Testis (tissue), 3 donors: ENCODE data around the gene ZNF814. TPM values are rescaled to one million over a fixed set of nuclear protein-coding genes. Genes with fewer than 3 reads are reported as not detected.
A peak's percentile ranks its signal among the peaks of the same experiment; 100 is the strongest.
"Not testable (repeated sequence)": the region's sequence is repeated elsewhere in the genome, so short reads cannot be mapped to it uniquely, and the experiment has no call there.

Experiments
- DNase-seq: peaks from one replicate; pipeline ENCODE4 v3.0.0-alpha.2; 2019
- H3K27ac ChIP-seq, 2 donors: fragments of 200-600 bp; sonication (generic); one replicate each; pipeline ENCODE4 v1.5.1; 2019
- H3K27me3 ChIP-seq: fragments of 200-600 bp; sonication (generic); one replicate; pipeline ENCODE4 v1.5.1; 2019
- H3K36me3 ChIP-seq: fragments of 200-600 bp; sonication (generic); one replicate; pipeline ENCODE4 v1.5.1; 2017; ENCODE audit warnings: low read depth; ENCODE audit errors: missing control alignments
- H3K4me1 ChIP-seq: fragments of 200-600 bp; sonication (generic); one replicate; pipeline ENCODE4 v1.5.1; 2019
- H3K4me3 ChIP-seq, 2 donors: fragments of 200-600 bp; sonication (generic); one replicate each; pipeline ENCODE4 v1.5.1; 2017 to 2019
- H3K9me3 ChIP-seq: fragments of 200-600 bp; sonication (generic); one replicate; pipeline ENCODE4 v1.5.1; 2017
- CTCF ChIP-seq, 3 experiments: fragments of 450-650 bp in 2 of 3; fragments of 200-600 bp in 1 of 3; sonication (generic) in 1 of 3; IDR thresholded peaks; one replicate each; pipeline ENCODE4 v1.5.1; 2016 to 2019; ENCODE audit warnings: antibody characterized with exemption in 3 of 3, mild to moderate bottlenecking in 2 of 3, moderate library complexity in 1 of 3
- POLR2A ChIP-seq: fragments of 450-650 bp; IDR thresholded peaks from one replicate; pipeline ENCODE4 v1.6.1; 2017; ENCODE audit warnings: antibody characterized with exemption, mild to moderate bottlenecking, moderate library complexity
- whole genome bisulfite sequencing, 2 donors: methylation state at CpG; one replicate each; pipeline ENCODE4 v1.1.5; 2018; 5-methylcytosine and 5-hydroxymethylcytosine counted together
- intact Hi-C: fragments of 100-400 bp; cut with DNase I; formaldehyde crosslinking; loops from one replicate; pipeline ENCODE4 v1.15.1; 2023; ENCODE audit warnings: low total_unique reads
- polyA plus RNA-seq: library from polyadenylated mRNA; stranded (reverse); fragments of 350-450 nt; fragmentation: Illumina TruSeq; extraction: RNeasy Lipid Tissue Mini Kit (QIAGEN cat#74804); gene quantifications from one replicate; pipeline ENCODE4 v1.2.3, GENCODE V29; 2014; ENCODE audit warnings: low read depth, low replicate concordance; ENCODE audit not compliant: insufficient read depth
- total RNA-seq, 2 donors: library from RNA; depleted of rRNA; stranded (reverse); fragments of >200 nt; gene quantifications; one replicate each; pipeline ENCODE4 v1.2.3, GENCODE V29; 2016

The ZNF814 gene
- total and polyA plus RNA-seq, 3 donors from 2014 or later = 21.8 to 54.8 (median 38.4) TPM

GRCh38 chr19:57830071-57830602 lies 58.7 kb downstream of the ZNF814 start, which contains the start of gene ZNF587B:
Gene ZNF587B, plus strand, starts transcription at chr19:57830299. Its CDS starts 230 bp downstream, at chr19:57830529.
- Histone ChIP-seq H3K4me1 (peaks cover 10% of the 10 kb centered on the region), H3K36me3 (no peaks in the 10 kb centered on the region), H3K27me3 (no peaks in the 10 kb centered on the region), H3K4me3 (peak within 1 kb of the TSS; percentile 27 to 58), H3K9me3 (no peaks in the 10 kb centered on the region), H3K27ac (peak within 1 kb of the TSS; percentile 50 to 64)
- WGBS, 2 donors = 15 to 22% methylated on average over 18 to 22 of the region's 22 CpGs
- TF ChIP-seq CTCF (IDR thresholded peaks at IDR 0.05) (peak in 2 of 3 experiments; percentile 38 to 42), POLR2A (no peak)
- intact Hi-C loops = no loop called here
- DNase-seq = peak; percentile 83

- H3K27ac ChIP-seq = peak overlapping the region; percentile 50 to 64
- DNase-seq = peak; percentile 55
- intact Hi-C loops = no loop called here
- H3K36me3 ChIP-seq = no peaks in the 10 kb centered on the region
- H3K9me3 ChIP-seq = no peaks in the 10 kb centered on the region
- peaks cover 10% of the 10 kb centered on the region for H3K4me1 ChIP-seq
- H3K27me3 ChIP-seq = no peaks in the 10 kb centered on the region
- H3K4me3 ChIP-seq = peak overlapping the region in 1 of 2 donors; percentile 58
- TF ChIP-seq POLR2A = no peak
- WGBS, 2 donors = 34 to 58% methylated on average over 5 of the region's 5 CpGs
Measured at GRCh38 chr19:57829316-57829715, 59.5 kb downstream of the ZNF814 start.

- no peak for TF ChIP-seq POLR2A
- no peak for TF ChIP-seq CTCF (IDR thresholded peaks at IDR 0.05)
- Histone ChIP-seq H3K27me3 (no peaks in the 10 kb centered on the region), H3K27ac (no peak overlapping the region), H3K9me3 (no peaks in the 10 kb centered on the region), H3K4me3 (no peak overlapping the region), H3K36me3 (no peaks in the 10 kb centered on the region), H3K4me1 (peaks cover 13% of the 10 kb centered on the region)
- intact Hi-C loops = no loop called here
- no peak for DNase-seq
- 92 to 95% methylated on average over 6 of the region's 6 CpGs for WGBS, 2 donors
Measured at GRCh38 chr19:57825511-57825910, 63.3 kb downstream of the ZNF814 start.

GRCh38 chr19:57823608-57824007 lies 65.2 kb downstream of the ZNF814 start:
- H3K36me3 ChIP-seq, H3K9me3 ChIP-seq, H3K4me3 ChIP-seq, H3K27me3 ChIP-seq, H3K27ac ChIP-seq, H3K4me1 ChIP-seq, DNase-seq, intact Hi-C loops: not testable (repeated sequence)
- 68 to 74% methylated on average over 4 of the region's 4 CpGs for WGBS, 2 donors

GRCh38 chr19:57823155-57823554 lies 65.7 kb downstream of the ZNF814 start:
- H3K4me1 ChIP-seq, intact Hi-C loops, H3K9me3 ChIP-seq, H3K27ac ChIP-seq, H3K36me3 ChIP-seq, DNase-seq, H3K4me3 ChIP-seq, H3K27me3 ChIP-seq: not testable (repeated sequence)
- WGBS, 2 donors = 78 to 95% methylated on average over 2 of the region's 2 CpGs

GRCh38 chr19:57821501-57821900 lies 67.3 kb downstream of the ZNF814 start:
- H3K4me3 ChIP-seq, intact Hi-C loops, H3K4me1 ChIP-seq, H3K27me3 ChIP-seq, H3K36me3 ChIP-seq, H3K9me3 ChIP-seq, H3K27ac ChIP-seq, DNase-seq: not testable (repeated sequence)
- WGBS, 2 donors = 100% methylated on average over 3 of the region's 3 CpGs

GRCh38 chr19:57821095-57821494 lies 67.7 kb downstream of the ZNF814 start:
- H3K9me3 ChIP-seq, H3K4me1 ChIP-seq, DNase-seq, H3K27me3 ChIP-seq, H3K4me3 ChIP-seq, intact Hi-C loops, H3K27ac ChIP-seq, H3K36me3 ChIP-seq: not testable (repeated sequence)
- WGBS, 2 donors = 55 to 71% methylated on average over 2 of the region's 3 CpGs
